IMR-90 (cell line): ENCODE results near the gene AURKA. TPM values are rescaled to one million over a fixed set of nuclear protein-coding genes. Genes with fewer than 3 reads are reported as not detected.

ENCODE experiments used
- ATAC-seq: fragments of 200-7000 bp; cut with Tn5 transposase; 2 replicates; pipeline ENCODE4 v1.9.1; 2020; ENCODE audit warnings: low read depth, mild to moderate bottlenecking, moderate library complexity
- BruUV-seq: library from RNA; stranded (reverse); fragments of 400-500 nt; replicated peaks from 2 replicates; lab custom pipeline; 2021; lab: Mats Ljungman, UMichigan
- CTCF ChIA-PET: fragments of 300-600 bp; formaldehyde crosslinking; extraction: SDS; loops from one replicate; lab custom pipeline; 2021; ENCODE audit warnings: antibody characterized with exemption; lab: Yijun Ruan, JAX
- POLR2A ChIA-PET: fragments of 300-600 bp; sonication (Branson Sonifier 250); formaldehyde crosslinking; loops from one replicate; lab custom pipeline; 2022; ENCODE audit warnings: antibody characterized with exemption; ENCODE audit not compliant: unreplicated experiment; lab: Charles Lee
- DNase-seq: peaks from one replicate; pipeline ENCODE4 v3.0.0; 2013
- H2AFZ ChIP-seq: replicated peaks from 2 replicates; pipeline ENCODE3; 2013; ENCODE audit warnings: low read length, mild to moderate bottlenecking; ENCODE audit not compliant: poor library complexity
- H2AK5ac ChIP-seq: 2 replicates; pipeline ENCODE4 v1.6.1; 2013; ENCODE audit warnings: low read depth, low read length, inconsistent platforms
- H2AK9ac ChIP-seq: replicated peaks from 2 replicates; pipeline ENCODE3; 2013; ENCODE audit warnings: mild to moderate bottlenecking, low read depth, low read length, moderate library complexity; ENCODE audit not compliant: poor library complexity
- H2BK120ac ChIP-seq: 2 replicates; pipeline ENCODE4 v1.6.1; 2013; ENCODE audit warnings: low read depth, low read length, inconsistent platforms
- H2BK15ac ChIP-seq: 3 replicates; pipeline ENCODE4 v1.6.1; 2013; ENCODE audit warnings: low read depth, low read length, inconsistent platforms
- H2BK20ac ChIP-seq: 2 replicates; pipeline ENCODE4 v1.6.1; 2013; ENCODE audit warnings: low read depth, mild to moderate bottlenecking, inconsistent platforms, low read length, moderate library complexity
- H2BK5ac ChIP-seq: 2 replicates; pipeline ENCODE4 v1.6.1; 2013; ENCODE audit warnings: mild to moderate bottlenecking, low read depth, low read length, inconsistent platforms; ENCODE audit not compliant: poor library complexity, severe bottlenecking
- H3K14ac ChIP-seq: replicated peaks from 2 replicates; pipeline ENCODE4 v1.6.1; 2013; ENCODE audit warnings: low read depth, low read length, inconsistent platforms
- H3K18ac ChIP-seq: 2 replicates; pipeline ENCODE4 v1.6.1; 2013; ENCODE audit warnings: low read depth, low read length, control low read depth
- H3K23ac ChIP-seq: 2 replicates; pipeline ENCODE4 v1.6.1; 2013; ENCODE audit warnings: low read depth, low read length, inconsistent platforms
- H3K27ac ChIP-seq: 2 replicates; pipeline ENCODE4 v1.5.1; 2013; ENCODE audit warnings: mild to moderate bottlenecking, control low read depth, low read length; ENCODE audit not compliant: insufficient read depth
- H3K27me3 ChIP-seq: 2 replicates; pipeline ENCODE4 v1.6.1; 2013; ENCODE audit warnings: low read length; ENCODE audit not compliant: control insufficient read depth, insufficient read depth
- H3K36me3 ChIP-seq: 2 replicates; pipeline ENCODE4 v1.6.1; 2013; ENCODE audit warnings: low read length, mixed read lengths; ENCODE audit not compliant: control insufficient read depth, insufficient read depth
- H3K4ac ChIP-seq: 2 replicates; pipeline ENCODE4 v1.6.1; 2013; ENCODE audit warnings: low read depth, low read length, inconsistent platforms
- H3K4me1 ChIP-seq: 2 replicates; pipeline ENCODE4 v1.6.1; 2013; ENCODE audit warnings: low read length, mixed read lengths; ENCODE audit not compliant: control insufficient read depth, insufficient read depth
- H3K4me2 ChIP-seq: 2 replicates; pipeline ENCODE4 v1.6.1; 2013; ENCODE audit warnings: low read depth, mild to moderate bottlenecking, control low read depth, low read length, moderate library complexity
- H3K4me3 ChIP-seq: 2 replicates; pipeline ENCODE4 v1.5.1; 2013; ENCODE audit warnings: low read depth, mild to moderate bottlenecking, control low read depth, low read length, moderate library complexity; ENCODE audit not compliant: insufficient read depth
- H3K56ac ChIP-seq: 2 replicates; pipeline ENCODE4 v1.6.1; 2013; ENCODE audit warnings: low read length, inconsistent platforms; ENCODE audit not compliant: insufficient read depth; ENCODE audit errors: extremely low read depth
- H3K79me1 ChIP-seq, 2 experiments: 2 replicates each; pipeline ENCODE4 v1.6.1; 2013; ENCODE audit warnings: low read length in 2 of 2, inconsistent platforms in 1 of 2, low read depth in 1 of 2
- H3K9ac ChIP-seq: 2 replicates; pipeline ENCODE4 v1.6.1; 2013; ENCODE audit warnings: low read depth, low read length, control low read depth
- H3K9me1 ChIP-seq: 2 replicates; pipeline ENCODE4 v1.6.1; 2013; ENCODE audit warnings: low read length, inconsistent platforms; ENCODE audit not compliant: insufficient read depth
- H3K9me3 ChIP-seq: 2 replicates; pipeline ENCODE4 v1.6.1; 2013; ENCODE audit warnings: low read length; ENCODE audit not compliant: control insufficient read depth, insufficient read depth
- H4K20me1 ChIP-seq: 2 replicates; pipeline ENCODE4 v1.6.1; 2013; ENCODE audit warnings: low read length, inconsistent platforms; ENCODE audit not compliant: insufficient read depth
- H4K5ac ChIP-seq: 2 replicates; pipeline ENCODE4 v1.6.1; 2013; ENCODE audit warnings: mild to moderate bottlenecking, low read depth, low read length, control low read depth
- H4K8ac ChIP-seq, 2 experiments: 2 replicates each; pipeline ENCODE4 v1.6.1; 2013; ENCODE audit warnings: low read depth in 2 of 2, low read length in 2 of 2, control low read depth in 1 of 2, inconsistent platforms in 1 of 2
- H4K91ac ChIP-seq: 2 replicates; pipeline ENCODE4 v1.6.1; 2013; ENCODE audit warnings: low read depth, low read length, inconsistent platforms; ENCODE audit not compliant: insufficient read depth
- BHLHE40 ChIP-seq: fragments of 150-350 bp; IDR thresholded peaks from 2 replicates; pipeline ENCODE4 v1.6.1; 2016; ENCODE audit warnings: mild to moderate bottlenecking, low read depth, low read length
- CEBPB ChIP-seq: IDR thresholded peaks from 2 replicates; pipeline ENCODE4 v1.6.1; 2012; ENCODE audit warnings: low read depth, low read length, improper control_type of control experiment
- CHD1 ChIP-seq: IDR thresholded peaks from 2 replicates; pipeline ENCODE4 v1.6.1; 2012; ENCODE audit warnings: low read depth, low read length, improper control_type of control experiment
- FOS ChIP-seq: fragments of 150-350 bp; IDR thresholded peaks from 2 replicates; pipeline ENCODE4 v1.6.1; 2016; ENCODE audit warnings: low read depth, low read length
- MAFK ChIP-seq: IDR thresholded peaks from 2 replicates; pipeline ENCODE4 v1.6.1; 2012; ENCODE audit warnings: low read depth, low read length, improper control_type of control experiment
- MAZ ChIP-seq: IDR thresholded peaks from 2 replicates; pipeline ENCODE4 v1.6.1; 2012; ENCODE audit warnings: low read depth, mild to moderate bottlenecking, low read length, improper control_type of control experiment, moderate library complexity, borderline replicate concordance
- MXI1 ChIP-seq: IDR thresholded peaks from 2 replicates; pipeline ENCODE4 v1.6.1; 2012; ENCODE audit warnings: low read depth, mild to moderate bottlenecking, low read length, moderate library complexity, borderline replicate concordance
- NFE2L2 ChIP-seq: fragments of 150-350 bp; IDR thresholded peaks from 2 replicates; pipeline ENCODE4 v1.6.1; 2016; ENCODE audit warnings: low read depth, mild to moderate bottlenecking, low read length
- POLR2A ChIP-seq: IDR thresholded peaks from 2 replicates; pipeline ENCODE4 v1.6.1; 2012; ENCODE audit warnings: mild to moderate bottlenecking, low read depth, low read length
- RAD21 ChIP-seq: IDR thresholded peaks from 2 replicates; pipeline ENCODE4 v1.6.1; 2012; ENCODE audit warnings: low read length, improper control_type of control experiment
- RCOR1 ChIP-seq: IDR thresholded peaks from 2 replicates; pipeline ENCODE4 v1.6.1; 2012; ENCODE audit warnings: mild to moderate bottlenecking, low read length, improper control_type of control experiment; ENCODE audit not compliant: insufficient replicate concordance
- RFX5 ChIP-seq: IDR thresholded peaks from 2 replicates; pipeline ENCODE4 v1.8.0; 2012; ENCODE audit warnings: low read depth, mild to moderate bottlenecking, low read length, moderate library complexity
- USF2 ChIP-seq: fragments of 150-350 bp; IDR thresholded peaks from 2 replicates; pipeline ENCODE4 v1.6.1; 2017; ENCODE audit warnings: mild to moderate bottlenecking, antibody characterized with exemption, low read length, low read depth
- WGBS, 2 experiments: methylation state at CpG; one replicate each; pipeline versions ENCODE4 v1.1.5 to v1.1.7; 2013; ENCODE audit warnings: missing lambda C conversion rate in 2 of 2; ENCODE audit not compliant: insufficient read length in 1 of 2; ENCODE audit errors: extremely low coverage in 2 of 2; 5-methylcytosine and 5-hydroxymethylcytosine counted together
- dilution Hi-C: fragments of 300-500 bp; cut with HindIII; formaldehyde crosslinking; loops from one replicate; pipeline ENCODE4 v1.14.3; 2018; ENCODE audit warnings: low sequenced_read_pairs; ENCODE audit not compliant: unreplicated experiment
- in situ Hi-C: fragments of 300-500 bp; cut with MboI; formaldehyde crosslinking; loops from 3 replicates; pipeline ENCODE4 v1.14.3; 2019; ENCODE audit warnings: low sequenced_read_pairs, inconsistent platforms, mixed read lengths
- intact Hi-C: fragments of 100-400 bp; cut with micrococcal nuclease; formaldehyde crosslinking; loops from 2 replicates; pipeline ENCODE4 v1.10.0; 2022
- polyA plus RNA-seq, 3 experiments: library from polyadenylated mRNA; depleted of rRNA; stranded (reverse); fragments of >200 nt; gene quantifications; 2 replicates each; pipeline ENCODE4 v1.2.3, GENCODE V29; 2012; ENCODE audit warnings: low replicate concordance in 1 of 3
- total RNA-seq: library from RNA; depleted of rRNA; stranded (reverse); fragments of >200 nt; gene quantifications from 2 replicates; pipeline ENCODE4 v1.2.3, GENCODE V29; 2012

AURKA gene
- total and polyA plus RNA-seq, 2 of the 4 experiments (the other 2 are of a cell fraction): 68.0 to 83.3 TPM

- Histone ChIP-seq H3K9me1 (peaks cover 22% of the 10 kb centered on the region), H4K5ac (peak overlapping the region; percentile 95; the same call in 1 of the 2 replicates), H2AK5ac (peak overlapping the region; percentile 97), H3K23ac (peak overlapping the region; percentile 86; the same call in 1 of the 2 replicates), H3K4me1 (peaks cover 39% of the 10 kb centered on the region), H2AFZ (no peak overlapping the region), H4K8ac (peak overlapping the region; percentile 83 to 95), H3K27ac (peak overlapping the region; percentile 90), H2BK20ac (peak overlapping the region; percentile 98), H3K56ac (peak overlapping the region; percentile 85), H3K36me3 (peaks cover 20% of the 10 kb centered on the region), H2AK9ac (no peak overlapping the region), H2BK5ac (peak overlapping the region; percentile 93), H3K18ac (peak overlapping the region; percentile 74), H3K79me1 (peaks cover 38 to 76% of the 10 kb centered on the region in 2 experiments), H2BK120ac (peak overlapping the region; percentile 99), H3K9ac (no peak overlapping the region), H3K27me3 (no peaks in the 10 kb centered on the region), H3K4me2 (no peak overlapping the region), H3K4me3 (no peak overlapping the region), H2BK15ac (peak overlapping the region; percentile 95; the same call in 2 of the 3 replicates), H3K4ac (peak overlapping the region; percentile 97), H3K14ac (peak overlapping the region; percentile 93; the same call in 1 of the 2 replicates), H4K20me1 (no peaks in the 10 kb centered on the region), H3K9me3 (no peaks in the 10 kb centered on the region), H4K91ac (peak overlapping the region; percentile 97)
- in situ Hi-C loops (no loop called here), dilution Hi-C loops (no loop called here), intact Hi-C loops (no loop called here)
- DNase-seq: no peak
- ATAC-seq: no peak
- WGBS, 2 experiments: no CpG with 5 or more reads among the region's 1 CpG
- ChIA-PET CTCF (interaction anchor here (1.0 kb wide), 1 partner anchor 12 kb away, joined by 3 read pairs; no protein-coding TSS in a partner anchor), POLR2A (interaction anchor here (0.7 kb wide), 1 partner anchor 10 kb away, joined by 3 read pairs; no protein-coding TSS in a partner anchor)
- TF ChIP-seq CEBPB (no peak), BHLHE40 (no peak), MXI1 (no peak), FOS (no peak), POLR2A (no peak), NFE2L2 (no peak), RAD21 (no peak), RCOR1 (no peak), CHD1 (no peak), MAZ (no peak), USF2 (no peak), RFX5 (no peak), MAFK (no peak)
- BruUV-seq: no TSS peak
Measured at GRCh38 chr20:56423211-56423610, 31.2 kb upstream of the AURKA start.
